Hepatocyte (in vitro differentiated cells): Measurements from ENCODE around the gene XXYLT1.

Experiments
- CTCF ChIP-seq: fragments of 200-600 bp; sonication (generic); IDR thresholded peaks from 2 replicates; pipeline ENCODE4 v1.5.1; 2016; ENCODE audit warnings: antibody characterized with exemption, mild to moderate bottlenecking; ENCODE audit not compliant: poor library complexity
- EZH2 ChIP-seq: fragments of 200-600 bp; sonication (generic); IDR thresholded peaks from 2 replicates; pipeline ENCODE4 v1.6.1; 2016; ENCODE audit warnings: antibody characterized with exemption, mild to moderate bottlenecking, borderline replicate concordance
- EZH2phosphoT487 ChIP-seq: fragments of 200-600 bp; sonication (generic); IDR thresholded peaks from one replicate; pipeline ENCODE4 v1.6.1; 2018; ENCODE audit warnings: antibody characterized with exemption, mild to moderate bottlenecking, low read depth, moderate library complexity; ENCODE audit not compliant: unreplicated experiment, severe bottlenecking

- no peak for TF ChIP-seq CTCF
- no peak for TF ChIP-seq EZH2phosphoT487
- no peak for TF ChIP-seq EZH2
Measured at GRCh38 chr3:195162816-195163215, 108.1 kb downstream of the XXYLT1 start.
